ENCODE measurements around the gene KRTAP10-7.

The KRTAP10-7 gene

DNA sequence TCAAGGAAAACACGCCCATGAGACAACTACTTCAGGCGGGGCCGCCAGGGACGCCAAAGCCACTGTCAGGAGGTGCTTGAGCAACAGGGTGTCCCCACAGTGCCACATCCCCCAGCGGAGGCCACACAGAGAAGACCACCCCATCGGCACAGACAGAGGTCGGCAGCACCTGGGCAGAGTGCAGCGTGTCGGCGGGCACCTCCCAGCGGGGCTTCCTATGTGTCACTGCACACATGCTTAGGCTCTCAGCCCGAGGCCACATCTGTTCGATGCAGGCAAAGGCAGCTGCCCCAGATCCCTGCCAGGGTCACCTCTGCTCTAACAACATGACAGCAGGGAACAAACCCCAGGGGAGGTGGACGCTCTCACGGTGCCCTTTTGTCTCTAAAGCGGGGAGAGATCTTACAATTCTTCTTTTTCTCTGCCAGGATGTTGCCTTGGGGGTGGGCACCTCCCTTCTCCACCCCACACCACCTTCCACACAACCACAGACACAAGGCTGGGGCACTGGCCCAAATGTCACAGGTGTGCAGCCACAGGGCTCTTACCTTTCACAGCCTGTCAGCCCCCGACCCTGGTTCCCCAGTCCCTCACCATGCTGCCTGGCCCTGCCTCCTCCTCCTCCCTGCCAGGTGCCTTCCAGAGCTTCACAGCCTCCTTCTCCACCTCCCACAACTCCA is 15.7 kb downstream of the KRTAP10-7 start:
- no peaks in the 10 kb centered on the region for H4K20me1 ChIP-seq (ENCODE audit: insufficient read depth)
- H3K79me2 ChIP-seq (ENCODE audit: insufficient read depth, low read depth) = no peaks in the 10 kb centered on the region
- H3K9ac ChIP-seq = no peak overlapping the region
- no peak overlapping the region for H2AFZ ChIP-seq (ENCODE audit: low read depth)
- H3K36me3 ChIP-seq (ENCODE audit: insufficient read depth) = no peaks in the 10 kb centered on the region
- no peak overlapping the region for H3K4me2 ChIP-seq
- H3K27me3 ChIP-seq (ENCODE audit: insufficient read depth, low read depth) = peaks cover 32% of the 10 kb centered on the region
- no peak for TF ChIP-seq CTCF (conservative IDR thresholded peaks at IDR 0.05; ENCODE audit: low read depth, low read length)
- H3K27ac ChIP-seq = no peak overlapping the region
- no peak overlapping the region for H3K4me3 ChIP-seq (IDR thresholded peaks at IDR 0.05; ENCODE audit: insufficient read depth, low read depth, low read length)
- no peaks in the 10 kb centered on the region for H3K4me1 ChIP-seq (ENCODE audit: low read depth, poor library complexity, severe bottlenecking)

DNA sequence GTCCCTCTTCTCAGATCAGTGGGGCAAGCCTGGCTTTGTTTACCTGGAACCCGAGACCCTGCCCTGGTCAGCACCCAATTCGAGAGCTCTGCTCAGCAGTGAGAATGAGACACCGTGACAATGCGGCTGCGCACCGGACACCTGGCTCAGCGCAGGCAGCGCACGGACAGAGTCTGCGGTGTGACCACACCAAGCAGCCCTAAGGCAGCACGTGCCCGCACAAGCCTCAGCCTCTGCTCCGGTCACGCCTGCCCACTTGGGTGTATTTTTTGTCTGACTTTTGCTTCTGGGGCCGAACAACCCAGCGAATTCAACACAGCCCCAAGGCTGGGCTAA is 16.2 kb downstream of the KRTAP10-7 start:
- Histone ChIP-seq H3K27ac (no peak overlapping the region), H3K36me3 (ENCODE audit: insufficient read depth) (no peaks in the 10 kb centered on the region), H3K4me3 (IDR thresholded peaks at IDR 0.05; ENCODE audit: insufficient read depth, low read depth, low read length) (no peak overlapping the region), H2AFZ (ENCODE audit: low read depth) (no peak overlapping the region), H3K4me2 (no peak overlapping the region), H3K4me1 (ENCODE audit: low read depth, poor library complexity, severe bottlenecking) (no peaks in the 10 kb centered on the region), H3K9ac (no peak overlapping the region), H3K27me3 (ENCODE audit: insufficient read depth, low read depth) (peaks cover 35% of the 10 kb centered on the region), H3K79me2 (ENCODE audit: insufficient read depth, low read depth) (no peaks in the 10 kb centered on the region), H4K20me1 (ENCODE audit: insufficient read depth) (no peaks in the 10 kb centered on the region)
- no peak for TF ChIP-seq CTCF (conservative IDR thresholded peaks at IDR 0.05; ENCODE audit: low read depth, low read length)

- no peak overlapping the region for H3K4me2 ChIP-seq
- H4K20me1 ChIP-seq (ENCODE audit: insufficient read depth) = no peaks in the 10 kb centered on the region
- H2AFZ ChIP-seq (ENCODE audit: low read depth) = no peak overlapping the region
- no peak for TF ChIP-seq CTCF (conservative IDR thresholded peaks at IDR 0.05; ENCODE audit: low read depth, low read length)
- H3K27ac ChIP-seq = no peak overlapping the region
- H3K4me1 ChIP-seq (ENCODE audit: low read depth, poor library complexity, severe bottlenecking) = no peaks in the 10 kb centered on the region
- H3K4me3 ChIP-seq (IDR thresholded peaks at IDR 0.05; ENCODE audit: insufficient read depth, low read depth, low read length) = no peak overlapping the region
- no peaks in the 10 kb centered on the region for H3K36me3 ChIP-seq (ENCODE audit: insufficient read depth)
- no peak overlapping the region for H3K9ac ChIP-seq
- no peaks in the 10 kb centered on the region for H3K79me2 ChIP-seq (ENCODE audit: insufficient read depth, low read depth)
- H3K27me3 ChIP-seq (ENCODE audit: insufficient read depth, low read depth) = peaks cover 39% of the 10 kb centered on the region
Observed at GRCh38 chr21:44617071-44617501, 16.7 kb downstream of the KRTAP10-7 start.

DNA sequence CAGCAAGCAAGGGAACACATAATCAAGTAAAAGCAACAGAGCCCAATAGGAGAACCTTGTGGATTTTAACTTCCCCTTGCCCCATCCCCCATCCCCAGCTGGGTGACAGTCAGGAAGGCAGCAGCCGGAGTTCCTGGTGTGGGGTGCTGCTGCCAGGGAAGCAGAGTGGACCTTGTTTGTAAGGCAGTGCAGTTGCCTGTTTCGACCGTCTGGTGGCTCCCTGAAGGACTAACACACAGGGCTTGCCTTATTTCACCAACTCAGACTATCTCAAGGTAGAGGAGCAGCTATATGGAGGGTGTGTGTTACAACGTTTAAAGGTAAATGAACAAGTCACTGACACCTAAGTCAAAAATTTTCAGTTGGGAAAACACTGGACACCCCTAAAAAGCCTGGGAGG is 18.1 kb downstream of the KRTAP10-7 start:
- H2AFZ ChIP-seq (ENCODE audit: low read depth) = no peak overlapping the region
- no peak overlapping the region for H3K4me2 ChIP-seq
- H3K36me3 ChIP-seq (ENCODE audit: insufficient read depth) = no peaks in the 10 kb centered on the region
- peaks cover 39% of the 10 kb centered on the region for H3K27me3 ChIP-seq (ENCODE audit: insufficient read depth, low read depth)
- no peak for TF ChIP-seq CTCF (conservative IDR thresholded peaks at IDR 0.05; ENCODE audit: low read depth, low read length)
- no peak overlapping the region for H3K27ac ChIP-seq
- no peaks in the 10 kb centered on the region for H3K4me1 ChIP-seq (ENCODE audit: low read depth, poor library complexity, severe bottlenecking)
- H3K79me2 ChIP-seq (ENCODE audit: insufficient read depth, low read depth) = no peaks in the 10 kb centered on the region
- no peak overlapping the region for H3K9ac ChIP-seq
- no peak overlapping the region for H3K4me3 ChIP-seq (IDR thresholded peaks at IDR 0.05; ENCODE audit: insufficient read depth, low read depth, low read length)
- no peaks in the 10 kb centered on the region for H4K20me1 ChIP-seq (ENCODE audit: insufficient read depth)
